IMR-90 (cell line): Measurements from ENCODE around the gene RBM11.

Experiments used
- BHLHE40 ChIP-seq: fragments of 150-350 bp; IDR thresholded peaks from 2 replicates; pipeline ENCODE4 v1.6.1; 2016; ENCODE audit warnings: mild to moderate bottlenecking, low read depth, low read length
- CEBPB ChIP-seq: IDR thresholded peaks from 2 replicates; pipeline ENCODE4 v1.6.1; 2012; ENCODE audit warnings: low read depth, low read length, improper control_type of control experiment
- CHD1 ChIP-seq: IDR thresholded peaks from 2 replicates; pipeline ENCODE4 v1.6.1; 2012; ENCODE audit warnings: low read depth, low read length, improper control_type of control experiment
- CTCF ChIP-seq: conservative IDR thresholded peaks from 2 replicates; pipeline ENCODE4 v1.5.1; 2012; ENCODE audit warnings: mild to moderate bottlenecking, low read depth, low read length, improper control_type of control experiment
- MAFK ChIP-seq: IDR thresholded peaks from 2 replicates; pipeline ENCODE4 v1.6.1; 2012; ENCODE audit warnings: low read depth, low read length, improper control_type of control experiment
- MAZ ChIP-seq: IDR thresholded peaks from 2 replicates; pipeline ENCODE4 v1.6.1; 2012; ENCODE audit warnings: low read depth, mild to moderate bottlenecking, low read length, improper control_type of control experiment, moderate library complexity, borderline replicate concordance
- POLR2A ChIP-seq: IDR thresholded peaks from 2 replicates; pipeline ENCODE4 v1.6.1; 2012; ENCODE audit warnings: mild to moderate bottlenecking, low read depth, low read length
- RCOR1 ChIP-seq: IDR thresholded peaks from 2 replicates; pipeline ENCODE4 v1.6.1; 2012; ENCODE audit warnings: mild to moderate bottlenecking, low read length, improper control_type of control experiment; ENCODE audit not compliant: insufficient replicate concordance
- RFX5 ChIP-seq: IDR thresholded peaks from 2 replicates; pipeline ENCODE4 v1.8.0; 2012; ENCODE audit warnings: low read depth, mild to moderate bottlenecking, low read length, moderate library complexity
- USF2 ChIP-seq: fragments of 150-350 bp; IDR thresholded peaks from 2 replicates; pipeline ENCODE4 v1.6.1; 2017; ENCODE audit warnings: mild to moderate bottlenecking, antibody characterized with exemption, low read length, low read depth
- TF ChIP-seq, protein P1 (sequence below): fragments of 150-350 bp; IDR thresholded peaks from 2 replicates; pipeline ENCODE4 v1.6.1; 2016; ENCODE audit warnings: low read depth, mild to moderate bottlenecking, low read length, moderate library complexity, borderline replicate concordance

- TF ChIP-seq CTCF (no peak), POLR2A (no peak), USF2 (no peak), CHD1 (no peak), MAZ (no peak), MAFK (no peak), RFX5 (no peak), CEBPB (no peak), RCOR1 (no peak), BHLHE40 (no peak)
- TF ChIP-seq, protein P1, sequence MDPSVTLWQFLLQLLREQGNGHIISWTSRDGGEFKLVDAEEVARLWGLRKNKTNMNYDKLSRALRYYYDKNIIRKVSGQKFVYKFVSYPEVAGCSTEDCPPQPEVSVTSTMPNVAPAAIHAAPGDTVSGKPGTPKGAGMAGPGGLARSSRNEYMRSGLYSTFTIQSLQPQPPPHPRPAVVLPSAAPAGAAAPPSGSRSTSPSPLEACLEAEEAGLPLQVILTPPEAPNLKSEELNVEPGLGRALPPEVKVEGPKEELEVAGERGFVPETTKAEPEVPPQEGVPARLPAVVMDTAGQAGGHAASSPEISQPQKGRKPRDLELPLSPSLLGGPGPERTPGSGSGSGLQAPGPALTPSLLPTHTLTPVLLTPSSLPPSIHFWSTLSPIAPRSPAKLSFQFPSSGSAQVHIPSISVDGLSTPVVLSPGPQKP = no peak
These were observed 54.7 kb downstream of the RBM11 start for GRCh38 chr21:14270631-14271030.
